HepG2 (cell line): ENCODE data around the gene TCEANC2. TPM values are rescaled to one million over a fixed set of nuclear protein-coding genes. Genes with fewer than 3 reads are reported as not detected.

Source experiments
- EEA1 ChIP-seq: sonication (generic); formaldehyde crosslinking; IDR thresholded peaks from 2 replicates; pipeline ENCODE4 v1.5.1; 2020; ENCODE audit warnings: mild to moderate bottlenecking, missing genetic modification reagents, borderline replicate concordance
- ELK4 ChIP-seq: sonication (generic); formaldehyde crosslinking; IDR thresholded peaks from 2 replicates; pipeline ENCODE4 v1.9.0; 2021; ENCODE audit warnings: missing genetic modification reagents, borderline replicate concordance
- GRHL1 ChIP-seq: sonication (generic); formaldehyde crosslinking; conservative IDR thresholded peaks from 2 replicates; pipeline ENCODE4 v1.8.0; 2022; ENCODE audit warnings: missing genetic modification reagents
- HES4 ChIP-seq: sonication (generic); formaldehyde crosslinking; IDR thresholded peaks from 2 replicates; pipeline ENCODE4 v1.9.0; 2021; ENCODE audit warnings: mild to moderate bottlenecking, missing genetic modification reagents, borderline replicate concordance
- ISL2 ChIP-seq: sonication (generic); formaldehyde crosslinking; IDR thresholded peaks from 2 replicates; pipeline ENCODE4 v1.5.0; 2020; ENCODE audit warnings: missing genetic modification reagents
- KDM4B ChIP-seq: sonication (generic); formaldehyde crosslinking; IDR thresholded peaks from 2 replicates; pipeline ENCODE4 v1.4.0; 2020; ENCODE audit warnings: missing genetic modification reagents
- MAFF ChIP-seq: IDR thresholded peaks from 2 replicates; pipeline ENCODE4 v1.6.1; 2011; ENCODE audit warnings: low read depth, low read length, improper control_type of control experiment
- SIN3A ChIP-seq: IDR thresholded peaks from 2 replicates; pipeline ENCODE4 v1.6.1; 2011; ENCODE audit warnings: low read depth, mild to moderate bottlenecking, control low read depth, low read length, borderline replicate concordance
- STAG1 ChIP-seq: sonication (generic); formaldehyde crosslinking; IDR thresholded peaks from 2 replicates; pipeline ENCODE4 v1.4.0; 2020; ENCODE audit warnings: missing genetic modification reagents
- TRIM22 ChIP-seq: fragments of 450-650 bp; IDR thresholded peaks from 2 replicates; pipeline ENCODE4 v1.6.1; 2017
- ZKSCAN5 ChIP-seq: sonication (generic); formaldehyde crosslinking; IDR thresholded peaks from 2 replicates; pipeline ENCODE4 v1.5.1; 2020; ENCODE audit warnings: mild to moderate bottlenecking, missing genetic modification reagents
- ZNF367 ChIP-seq: sonication (generic); formaldehyde crosslinking; IDR thresholded peaks from 2 replicates; pipeline ENCODE4 v1.4.0; 2020; ENCODE audit warnings: missing genetic modification reagents, borderline replicate concordance
- ZNF558 ChIP-seq: sonication (generic); formaldehyde crosslinking; IDR thresholded peaks from 2 replicates; pipeline ENCODE4 v1.9.0; 2022; ENCODE audit warnings: mild to moderate bottlenecking, missing genetic modification reagents, borderline replicate concordance
- ZNF577 ChIP-seq: sonication (generic); formaldehyde crosslinking; IDR thresholded peaks from 2 replicates; pipeline ENCODE4 v1.4.0; 2020; ENCODE audit warnings: mild to moderate bottlenecking, low read depth, missing genetic modification reagents, borderline replicate concordance
- ZNF772 ChIP-seq: sonication (generic); formaldehyde crosslinking; IDR thresholded peaks from 2 replicates; pipeline ENCODE4 v1.5.0; 2020; ENCODE audit warnings: mild to moderate bottlenecking, missing genetic modification reagents
- polyA plus RNA-seq, 8 experiments: library from polyadenylated mRNA; depleted of rRNA in 3 of 8; stranded (reverse) in 7 of 8; unstranded in 1 of 8; fragments of >200 nt; fragmentation: Illumina TruSeq in 4 of 8; extraction: Trizol in 4 of 8; gene quantifications; 2 replicates each; pipeline versions ENCODE4 v1.2.1 to v1.2.3, GENCODE V29; 2011 to 2016; ENCODE audit warnings: low read depth in 4 of 8, missing spikeins in 1 of 8, mixed read lengths in 1 of 8; ENCODE audit not compliant: insufficient read depth in 1 of 8
- total RNA-seq, 5 experiments: library from RNA; depleted of rRNA; stranded (reverse); fragments of >200 nt; fragmentation: Illumina TruSeq; extraction: Trizol; gene quantifications; 2 replicates each; pipeline ENCODE4 v1.2.3, GENCODE V29; 2016; ENCODE audit warnings: low read depth in 1 of 5
- TF ChIP-seq, protein P1 (sequence below): sonication (generic); formaldehyde crosslinking; IDR thresholded peaks from 2 replicates; pipeline ENCODE4 v1.4.0; 2020; ENCODE audit warnings: mild to moderate bottlenecking, low read depth, missing genetic modification reagents
- TF ChIP-seq, protein P2 (sequence below): sonication (generic); formaldehyde crosslinking; IDR thresholded peaks from 2 replicates; pipeline ENCODE4 v1.5.1; 2020; ENCODE audit warnings: mild to moderate bottlenecking, missing genetic modification reagents, moderate library complexity
- TF ChIP-seq, protein P3 (sequence below): sonication (generic); formaldehyde crosslinking; conservative IDR thresholded peaks from 2 replicates; pipeline ENCODE4 v1.4.0; 2020; ENCODE audit warnings: missing genetic modification reagents

TCEANC2 gene
- total and polyA plus RNA-seq, 2 of the 13 experiments (the other 11 are each of a cell fraction or from before 2014, with no cell fraction given), result 3.8 to 5.0 TPM

DNA sequence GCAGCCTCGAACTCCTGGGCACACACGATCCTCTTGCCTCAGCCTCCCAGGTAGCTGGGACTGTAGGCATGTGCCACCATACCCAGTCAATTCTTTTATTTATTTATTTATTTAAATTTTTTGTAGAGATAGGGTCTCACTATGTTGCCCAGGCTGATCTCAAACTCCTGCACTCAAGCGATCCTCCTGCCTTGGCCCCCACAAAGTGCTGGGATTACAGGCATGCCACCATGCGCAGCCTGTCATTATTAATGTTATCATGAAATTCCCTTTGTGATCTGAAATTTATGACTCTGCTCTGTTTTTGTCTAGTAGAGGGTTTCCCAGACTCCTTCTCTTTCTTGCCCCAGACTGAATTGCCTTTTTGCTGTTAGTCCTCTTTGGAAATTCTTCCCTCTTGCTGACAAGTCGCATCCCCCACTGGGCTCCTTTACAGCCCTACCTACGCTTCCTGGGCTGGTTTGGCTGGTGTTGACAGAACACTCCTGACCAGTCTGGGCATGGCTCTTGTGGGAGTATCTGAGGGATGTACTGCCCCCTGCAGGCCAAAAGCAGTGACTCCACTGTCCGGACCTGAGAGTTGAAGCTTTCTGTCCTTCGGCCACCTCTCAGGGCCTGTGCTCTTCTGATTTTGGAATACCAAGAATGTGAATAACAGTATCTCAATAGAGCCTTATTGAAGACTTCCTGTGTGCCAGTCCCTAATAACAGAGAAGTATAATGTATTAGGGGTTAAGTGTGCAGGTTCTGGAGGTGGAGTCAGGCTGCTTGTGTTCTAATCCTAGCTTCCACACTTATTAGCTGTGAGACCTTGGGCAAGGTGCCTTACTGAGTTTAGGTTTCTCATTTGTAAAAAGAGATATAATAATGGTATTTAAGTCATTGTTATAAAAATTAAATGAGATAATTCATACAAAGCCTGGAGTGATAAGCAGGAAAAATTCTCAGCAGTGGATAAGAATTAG, 28.2 kb downstream of the TCEANC2 start (continued):
- TF ChIP-seq, protein P1, sequence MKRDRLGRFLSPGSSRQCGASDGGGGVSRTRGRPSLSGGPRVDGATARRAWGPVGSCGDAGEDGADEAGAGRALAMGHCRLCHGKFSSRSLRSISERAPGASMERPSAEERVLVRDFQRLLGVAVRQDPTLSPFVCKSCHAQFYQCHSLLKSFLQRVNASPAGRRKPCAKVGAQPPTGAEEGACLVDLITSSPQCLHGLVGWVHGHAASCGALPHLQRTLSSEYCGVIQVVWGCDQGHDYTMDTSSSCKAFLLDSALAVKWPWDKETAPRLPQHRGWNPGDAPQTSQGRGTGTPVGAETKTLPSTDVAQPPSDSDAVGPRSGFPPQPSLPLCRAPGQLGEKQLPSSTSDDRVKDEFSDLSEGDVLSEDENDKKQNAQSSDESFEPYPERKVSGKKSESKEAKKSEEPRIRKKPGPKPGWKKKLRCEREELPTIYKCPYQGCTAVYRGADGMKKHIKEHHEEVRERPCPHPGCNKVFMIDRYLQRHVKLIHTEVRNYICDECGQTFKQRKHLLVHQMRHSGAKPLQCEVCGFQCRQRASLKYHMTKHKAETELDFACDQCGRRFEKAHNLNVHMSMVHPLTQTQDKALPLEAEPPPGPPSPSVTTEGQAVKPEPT (CRISPR knock-in tag), result no peak
- TF ChIP-seq STAG1 (CRISPR knock-in tag), result peak; percentile 85
- no peak for TF ChIP-seq MAFF
- no peak for TF ChIP-seq ZNF367 (CRISPR knock-in tag)
- no peak for TF ChIP-seq TRIM22
- no peak for TF ChIP-seq HES4 (CRISPR knock-in tag)
- no peak for TF ChIP-seq GRHL1 (CRISPR knock-in tag)
- TF ChIP-seq, protein P2, sequence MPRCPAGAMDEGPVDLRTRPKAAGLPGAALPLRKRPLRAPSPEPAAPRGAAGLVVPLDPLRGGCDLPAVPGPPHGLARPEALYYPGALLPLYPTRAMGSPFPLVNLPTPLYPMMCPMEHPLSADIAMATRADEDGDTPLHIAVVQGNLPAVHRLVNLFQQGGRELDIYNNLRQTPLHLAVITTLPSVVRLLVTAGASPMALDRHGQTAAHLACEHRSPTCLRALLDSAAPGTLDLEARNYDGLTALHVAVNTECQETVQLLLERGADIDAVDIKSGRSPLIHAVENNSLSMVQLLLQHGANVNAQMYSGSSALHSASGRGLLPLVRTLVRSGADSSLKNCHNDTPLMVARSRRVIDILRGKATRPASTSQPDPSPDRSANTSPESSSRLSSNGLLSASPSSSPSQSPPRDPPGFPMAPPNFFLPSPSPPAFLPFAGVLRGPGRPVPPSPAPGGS (CRISPR knock-in tag), result no peak
- TF ChIP-seq ZNF558, result no peak
- no peak for TF ChIP-seq SIN3A
- TF ChIP-seq ELK4 (CRISPR knock-in tag), result no peak
- TF ChIP-seq, protein P3, sequence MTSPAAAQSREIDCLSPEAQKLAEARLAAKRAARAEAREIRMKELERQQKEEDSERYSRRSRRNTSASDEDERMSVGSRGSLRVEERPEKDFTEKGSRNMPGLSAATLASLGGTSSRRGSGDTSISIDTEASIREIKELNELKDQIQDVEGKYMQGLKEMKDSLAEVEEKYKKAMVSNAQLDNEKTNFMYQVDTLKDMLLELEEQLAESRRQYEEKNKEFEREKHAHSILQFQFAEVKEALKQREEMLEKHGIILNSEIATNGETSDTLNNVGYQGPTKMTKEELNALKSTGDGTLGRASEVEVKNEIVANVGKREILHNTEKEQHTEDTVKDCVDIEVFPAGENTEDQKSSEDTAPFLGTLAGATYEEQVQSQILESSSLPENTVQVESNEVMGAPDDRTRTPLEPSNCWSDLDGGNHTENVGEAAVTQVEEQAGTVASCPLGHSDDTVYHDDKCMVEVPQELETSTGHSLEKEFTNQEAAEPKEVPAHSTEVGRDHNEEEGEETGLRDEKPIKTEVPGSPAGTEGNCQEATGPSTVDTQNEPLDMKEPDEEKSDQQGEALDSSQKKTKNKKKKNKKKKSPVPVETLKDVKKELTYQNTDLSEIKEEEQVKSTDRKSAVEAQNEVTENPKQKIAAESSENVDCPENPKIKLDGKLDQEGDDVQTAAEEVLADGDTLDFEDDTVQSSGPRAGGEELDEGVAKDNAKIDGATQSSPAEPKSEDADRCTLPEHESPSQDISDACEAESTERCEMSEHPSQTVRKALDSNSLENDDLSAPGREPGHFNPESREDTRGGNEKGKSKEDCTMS, result no peak
- no peak for TF ChIP-seq ZNF772 (CRISPR knock-in tag)
- no peak for TF ChIP-seq EEA1 (CRISPR knock-in tag)
- TF ChIP-seq ISL2, result no peak
- TF ChIP-seq ZKSCAN5 (CRISPR knock-in tag), result no peak
- TF ChIP-seq KDM4B, result no peak
- no peak for TF ChIP-seq ZNF577 (CRISPR knock-in tag)
